Raji (cell line): ENCODE data around the gene SREBF1.

Source experiments
- POLR2A ChIP-seq: IDR thresholded peaks from 2 replicates; pipeline ENCODE4 v1.6.1; 2011; ENCODE audit warnings: low read depth, low read length, control low read depth; ENCODE audit not compliant: insufficient read depth

The SREBF1 gene

GRCh38 chr17:17781591-17782496 lies 54.9 kb downstream of the SREBF1 start:
- no peak for TF ChIP-seq POLR2A

DNA sequence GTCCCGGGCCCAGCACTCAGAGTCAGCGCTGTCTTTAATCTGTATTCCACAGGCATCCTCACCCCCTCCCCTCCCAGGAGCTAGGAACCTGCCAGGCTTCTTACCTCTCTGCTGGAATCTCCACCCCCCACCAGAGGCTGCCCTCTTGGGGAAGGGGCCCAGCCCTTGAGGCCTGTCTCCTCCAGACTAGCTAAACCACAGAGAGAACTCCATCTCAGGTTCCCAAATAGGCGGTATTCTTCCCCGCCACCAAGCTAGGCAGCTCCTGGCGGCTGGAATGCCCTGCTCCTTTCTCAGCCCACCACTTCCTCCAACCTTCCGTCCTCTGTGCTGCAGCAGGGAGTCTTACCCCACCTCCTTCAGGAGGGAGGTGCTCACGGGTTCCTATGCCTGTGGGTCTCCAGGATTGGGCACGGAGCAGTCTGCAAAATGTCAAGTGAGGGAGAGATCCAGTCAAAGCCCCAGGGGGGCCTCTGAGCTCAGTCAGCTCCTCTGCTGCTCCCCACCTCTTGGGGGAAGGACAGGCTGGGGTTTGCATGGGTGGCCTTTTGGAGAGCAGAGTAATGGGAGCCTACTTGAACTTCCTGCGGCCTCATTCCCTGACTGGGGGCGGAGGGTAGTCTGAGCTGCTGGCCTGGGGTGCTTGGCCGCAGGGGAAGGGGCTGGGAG lies 55.7 kb downstream of the SREBF1 start:
- TF ChIP-seq POLR2A, result no peak

DNA sequence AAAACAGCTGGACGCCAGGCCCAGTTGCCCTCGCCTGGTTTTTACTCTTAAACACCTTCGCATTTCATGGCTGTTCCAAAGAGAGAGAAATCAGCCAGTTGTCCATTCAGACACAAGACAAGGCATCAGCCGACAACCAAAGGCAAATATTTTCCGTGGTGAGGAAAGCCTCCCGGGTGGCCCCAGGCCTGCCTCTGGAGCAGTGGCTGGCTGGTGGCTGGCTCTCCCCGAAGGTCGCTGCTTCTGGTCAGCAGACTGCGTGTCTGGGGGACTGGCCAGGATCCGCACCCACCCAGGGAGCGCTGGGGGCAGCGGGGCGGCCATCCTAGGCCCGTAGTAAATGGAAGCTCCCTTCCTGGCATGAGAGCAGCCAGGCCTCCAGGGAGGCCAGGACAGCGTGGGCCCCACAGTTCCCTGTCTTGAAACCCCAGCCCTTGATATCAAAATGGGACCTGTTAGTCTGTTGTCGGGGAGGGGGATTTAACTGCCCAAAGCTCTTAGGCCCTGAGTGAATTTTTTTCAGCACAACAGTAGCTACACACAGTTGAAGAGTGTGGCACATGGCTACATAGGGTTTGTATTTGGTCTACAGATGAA lies 57.7 kb downstream of the SREBF1 start:
- TF ChIP-seq POLR2A, result no peak

- no peak for TF ChIP-seq POLR2A
Observed at GRCh38 chr17:17778308-17779014, 58.3 kb downstream of the SREBF1 start.

- no peak for TF ChIP-seq POLR2A
Observed at GRCh38 chr17:17776889-17777288, 59.9 kb downstream of the SREBF1 start.

DNA sequence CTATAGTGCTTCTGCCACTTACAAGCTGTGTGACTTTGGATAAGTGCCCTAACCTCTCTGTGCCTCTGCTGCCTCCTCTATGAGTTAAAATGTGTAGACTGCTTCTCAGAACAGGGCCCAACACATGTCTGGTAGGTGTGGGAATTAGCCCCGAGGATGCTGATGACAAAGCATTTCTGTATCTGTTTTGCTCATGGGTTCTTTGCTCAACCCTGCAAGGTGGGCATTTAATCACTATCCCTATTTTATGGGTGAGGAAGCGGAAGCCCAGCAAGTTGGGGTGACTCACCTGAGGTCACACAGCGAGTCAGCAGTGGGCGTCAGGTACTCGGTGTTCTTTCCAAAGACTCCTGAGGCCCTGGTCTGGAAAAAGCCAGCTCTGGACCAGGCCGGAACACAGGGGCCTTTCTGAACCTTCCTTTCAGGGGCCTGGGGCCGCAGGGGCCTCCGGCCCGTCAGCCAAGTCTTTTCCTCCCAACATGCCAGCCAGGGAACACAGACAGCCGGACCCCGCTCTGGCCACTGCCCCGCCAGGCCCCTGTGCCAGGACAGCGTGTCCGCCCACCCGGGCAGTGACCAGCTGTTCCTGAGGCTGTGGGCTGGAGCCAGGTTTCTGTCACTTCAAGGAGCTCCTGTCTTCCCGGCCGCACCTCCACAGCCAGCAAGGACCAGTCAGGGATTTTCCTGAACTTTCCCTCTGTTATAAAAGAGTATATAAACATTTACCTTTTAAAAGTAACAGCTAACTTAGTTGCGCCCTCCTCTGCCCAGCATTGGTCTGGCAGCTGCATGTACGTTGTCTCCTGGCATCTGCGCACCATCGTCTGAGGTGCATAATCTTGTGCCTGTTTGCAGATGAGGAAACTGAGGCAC lies 62.5 kb downstream of the SREBF1 start:
- no peak for TF ChIP-seq POLR2A

DNA sequence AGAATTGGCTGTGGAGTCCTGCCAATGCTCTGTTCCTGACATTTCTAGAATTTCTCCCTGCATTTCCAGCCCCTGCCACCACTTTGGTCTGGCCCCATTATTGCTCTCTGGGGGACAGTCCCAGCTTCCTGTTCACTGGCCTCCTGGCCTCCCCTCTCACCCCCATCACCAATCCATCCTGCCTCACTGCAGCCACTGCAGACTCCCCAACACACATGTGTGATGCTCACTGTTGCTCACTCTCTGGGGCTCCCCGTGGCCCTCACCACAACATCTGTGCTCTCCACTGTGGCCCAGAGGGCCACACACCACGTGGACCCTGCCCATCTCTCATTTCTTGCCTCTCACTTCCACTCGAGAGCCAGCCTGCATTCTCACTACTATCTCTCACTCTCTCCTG lies 64.6 kb downstream of the SREBF1 start:
- no peak for TF ChIP-seq POLR2A

GRCh38 chr17:17771498-17772201 lies 65.1 kb downstream of the SREBF1 start:
- TF ChIP-seq POLR2A, result no peak

GRCh38 chr17:17770632-17771044 lies 66.1 kb downstream of the SREBF1 start:
- TF ChIP-seq POLR2A, result no peak

GRCh38 chr17:17769869-17770631 lies 66.7 kb downstream of the SREBF1 start:
- TF ChIP-seq POLR2A, result no peak

- TF ChIP-seq POLR2A, result no peak
Observed at GRCh38 chr17:17768424-17769088, 68.2 kb downstream of the SREBF1 start.

- no peak for TF ChIP-seq POLR2A
Observed at GRCh38 chr17:17767887-17768418, 68.8 kb downstream of the SREBF1 start.
